Amygdala (tissue), 56 donors: ENCODE results near the gene SIGLEC7.
A peak's percentile ranks its signal among the peaks of the same experiment; 100 is the strongest.
"Not testable (repeated sequence)": the region's sequence is repeated elsewhere in the genome, so short reads cannot be mapped to it uniquely, and the experiment has no call there.

ENCODE experiments used
- DNase-seq, 56 donors: peaks; one replicate each; lab custom pipeline; 2025; lab: John Stamatoyannopoulos, UW

Gene SIGLEC7

DNA sequence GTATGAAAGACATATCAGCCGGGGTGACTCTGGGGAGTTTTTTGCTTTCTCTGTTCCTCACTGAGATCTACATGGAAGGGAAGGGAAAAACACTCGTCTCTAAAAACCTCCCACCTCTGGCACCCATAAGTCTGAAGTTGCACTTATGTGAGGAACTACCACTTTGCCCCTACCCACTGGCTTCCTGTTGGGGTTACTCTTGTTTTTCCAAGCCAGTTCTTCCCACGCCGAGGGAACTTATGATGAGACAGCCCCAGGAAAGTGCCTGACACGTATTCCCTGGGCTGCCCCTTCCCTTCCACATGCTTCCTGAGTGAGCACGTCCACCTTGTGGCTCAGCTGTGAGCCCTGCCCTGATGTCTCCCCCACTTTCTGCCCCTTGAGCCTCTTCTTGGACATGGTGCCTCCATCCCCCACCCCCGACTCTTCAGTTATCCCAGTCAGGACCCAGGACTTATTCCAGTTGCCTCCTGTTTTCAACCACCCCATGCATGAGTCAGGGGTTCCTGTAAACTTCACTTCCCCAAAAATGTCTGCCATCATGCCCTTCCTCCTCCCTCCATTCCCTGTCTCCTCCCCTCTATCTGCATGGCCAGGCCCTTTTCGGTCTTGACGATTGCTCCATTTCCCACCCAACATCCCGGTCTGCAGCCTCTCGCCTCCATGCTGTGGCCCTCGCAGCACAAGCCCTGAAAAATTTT, 5.1 kb upstream of the SIGLEC7 start:
- DNase-seq: peak in 2 of 56 donors; percentile 6 to 28

DNA sequence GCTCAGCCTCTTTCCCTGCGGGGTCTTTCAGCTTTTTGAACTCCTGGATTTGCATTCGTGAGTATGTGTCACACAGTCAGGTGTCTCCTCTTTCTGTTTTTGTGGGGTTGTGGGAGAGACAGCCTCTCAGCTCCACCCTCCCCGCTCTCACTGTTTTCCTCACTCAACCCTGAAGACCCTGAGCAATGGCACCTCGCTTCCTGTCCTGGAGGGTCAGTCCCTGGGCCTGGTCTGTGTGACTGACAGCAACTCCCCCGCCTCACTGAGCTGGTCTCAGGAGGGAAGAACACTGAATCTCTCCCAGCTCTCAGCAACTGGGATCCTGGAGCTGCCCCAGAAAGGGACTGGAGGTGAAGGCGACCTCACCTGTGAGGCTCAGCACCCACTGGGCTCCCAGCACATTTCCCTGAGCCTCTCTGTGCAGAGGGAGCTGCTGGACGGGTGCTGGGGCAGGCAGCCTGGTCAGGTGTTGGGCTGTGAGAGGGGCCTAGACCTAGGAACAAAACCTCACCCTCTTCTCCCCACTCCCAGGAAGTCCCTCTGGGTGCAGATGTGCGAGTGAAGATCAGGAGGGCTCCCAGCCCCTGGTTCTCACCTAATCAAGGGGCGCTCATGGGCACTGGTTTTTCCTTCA, 4.2 kb upstream of the SIGLEC7 start:
- no peak for DNase-seq

DNA sequence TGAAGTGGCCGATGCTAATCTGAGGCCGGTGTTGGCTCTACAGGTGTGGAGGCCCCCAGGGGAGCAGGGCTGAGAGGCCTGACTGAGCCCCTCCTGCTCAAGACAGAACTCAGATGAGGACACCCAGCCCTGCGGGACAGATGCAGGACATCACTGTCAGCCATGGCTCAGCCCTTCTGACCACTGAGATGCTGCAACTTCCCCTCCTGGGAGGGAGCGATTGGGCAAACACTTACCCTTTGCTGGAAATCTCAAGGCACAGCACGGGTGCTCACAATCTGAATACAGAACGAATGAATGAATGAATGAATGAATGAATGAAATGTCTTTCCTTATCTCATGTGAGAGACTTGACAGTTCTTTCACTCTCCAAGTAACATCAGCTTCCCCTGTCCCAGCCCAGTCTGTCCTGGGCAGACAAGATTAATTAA, 3.5 kb upstream of the SIGLEC7 start:
- DNase-seq: peak in 4 of 56 donors; percentile 6 to 21 (median 15)

DNA sequence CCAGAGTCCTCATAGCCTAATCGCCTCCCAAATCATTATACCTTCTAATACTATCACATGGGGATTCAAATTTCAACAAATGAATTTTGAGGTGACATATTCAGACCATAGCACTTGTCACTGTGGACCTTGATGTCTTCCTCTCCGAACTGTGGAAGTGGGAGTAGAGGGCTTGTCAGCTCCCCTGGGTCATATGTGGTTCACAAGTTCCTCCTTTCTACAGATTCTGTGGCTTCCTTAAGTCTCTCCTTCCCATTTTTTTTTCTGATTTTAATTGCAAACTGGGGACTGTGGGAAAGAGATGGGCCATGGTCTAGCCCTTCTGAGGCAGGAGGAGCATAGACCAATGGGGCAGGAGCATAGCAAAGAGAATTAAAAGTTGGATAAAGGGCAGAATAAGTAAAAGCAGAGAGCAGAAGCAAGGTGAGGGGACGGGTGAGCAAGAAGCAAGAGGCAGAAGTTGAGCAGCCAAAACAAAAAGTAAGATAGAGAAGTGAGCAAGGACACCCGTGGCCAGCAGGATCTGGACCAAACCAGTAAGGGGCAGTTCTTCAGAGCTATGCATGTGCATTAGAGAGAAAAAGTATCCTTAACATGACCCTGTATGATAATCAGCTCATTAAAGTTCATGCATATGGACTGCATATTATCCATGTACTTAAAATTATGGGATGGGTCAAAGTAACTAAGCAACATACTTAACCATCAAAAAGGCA, 2.6 kb upstream of the SIGLEC7 start:
- no peak for DNase-seq

DNA sequence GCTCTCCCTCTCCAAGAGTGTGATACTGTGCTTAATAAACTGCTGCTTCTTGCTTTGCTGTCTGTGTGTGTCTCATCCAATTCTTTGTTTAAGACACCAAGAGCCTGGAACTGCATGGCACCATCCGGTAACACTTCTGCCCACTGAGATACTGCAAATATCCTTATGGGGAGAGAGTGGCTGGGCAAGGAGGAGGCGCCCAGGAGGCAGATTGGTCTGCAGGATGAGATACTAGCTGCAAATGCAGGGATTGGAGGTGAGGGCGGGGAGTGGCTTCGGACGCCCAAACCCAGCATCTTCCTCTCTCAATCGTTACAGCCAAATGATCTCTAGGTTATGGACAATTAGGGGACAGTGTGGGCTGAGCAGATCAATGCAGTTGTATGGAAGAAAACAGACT, 1.7 kb upstream of the SIGLEC7 start:
- peak in 8 of 56 donors; percentile 8 to 34 (median 16) for DNase-seq

DNA sequence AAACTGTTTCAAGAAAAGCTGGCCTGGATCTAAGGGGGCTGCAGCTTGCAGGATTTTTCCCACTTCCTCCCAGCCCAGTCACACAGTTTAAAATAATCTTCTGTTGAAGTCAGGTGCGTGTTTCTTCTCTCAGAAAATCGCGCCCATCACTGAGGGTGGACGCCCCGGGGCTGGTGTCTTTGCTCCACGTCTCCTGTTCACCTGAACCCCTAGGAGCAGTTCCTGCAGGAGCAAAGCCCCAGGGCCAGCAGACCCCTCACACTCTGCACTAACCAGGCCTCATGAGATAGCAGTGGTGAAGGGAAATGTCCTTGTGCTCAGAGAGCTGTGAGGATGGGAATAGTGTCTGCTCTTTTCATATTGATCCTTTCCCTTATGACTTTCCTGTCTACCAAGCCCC, 920 bp upstream of the SIGLEC7 start:
- DNase-seq: no peak

DNA sequence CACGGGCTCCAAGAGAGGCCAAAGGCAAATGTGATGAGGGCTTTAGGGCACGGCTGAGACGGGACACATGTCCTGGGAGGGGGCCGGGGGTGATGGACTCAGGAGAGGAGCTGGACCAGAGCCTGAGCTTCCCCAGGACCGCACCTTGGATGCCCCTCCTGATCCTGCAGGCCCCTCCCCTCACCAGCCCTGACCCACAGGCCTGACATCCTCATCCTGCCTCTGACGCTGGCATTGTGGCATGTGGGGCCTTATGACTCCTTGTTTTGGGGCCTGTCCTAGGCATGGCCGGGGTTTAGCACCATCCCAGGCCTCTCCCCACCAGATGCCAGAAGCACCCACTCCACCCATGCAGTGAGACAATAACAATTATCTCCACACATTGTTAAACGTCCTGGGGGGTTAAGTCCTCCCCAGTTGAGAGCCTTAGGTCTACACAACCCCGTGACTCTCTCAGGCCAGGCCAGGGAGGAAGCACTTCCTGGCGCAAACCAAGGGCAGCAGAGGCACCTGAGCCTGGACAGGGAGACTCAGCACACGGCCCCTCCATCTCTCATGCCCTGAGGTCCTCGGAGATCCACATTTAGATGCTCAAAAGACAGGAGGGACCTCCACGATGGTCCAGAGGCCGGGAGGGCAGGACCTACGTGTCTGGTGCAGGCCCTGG, 841 bp downstream of the SIGLEC7 start:
- not testable (repeated sequence) for DNase-seq

DNA sequence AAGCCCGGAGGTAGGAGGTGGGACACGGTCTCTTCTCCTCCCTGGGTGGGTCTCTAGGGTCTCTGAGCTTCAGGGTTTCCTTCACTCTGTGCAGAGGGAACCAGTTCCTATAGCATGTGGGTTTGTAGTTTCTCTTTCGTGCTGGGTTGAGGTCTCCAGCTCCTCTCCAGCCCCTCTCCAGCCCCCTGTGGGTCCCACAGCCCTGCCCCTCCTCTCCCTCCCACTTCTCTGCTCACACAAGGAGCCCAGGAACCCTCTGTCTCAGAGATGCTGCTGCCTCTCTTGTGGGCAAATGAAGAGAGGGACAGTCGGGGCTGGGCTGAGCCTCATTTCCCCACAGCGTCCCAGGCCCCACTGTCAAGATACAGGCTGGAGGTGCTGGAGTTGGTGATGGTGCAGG, 1.4 kb downstream of the SIGLEC7 start:
- DNase-seq: no peak

DNA sequence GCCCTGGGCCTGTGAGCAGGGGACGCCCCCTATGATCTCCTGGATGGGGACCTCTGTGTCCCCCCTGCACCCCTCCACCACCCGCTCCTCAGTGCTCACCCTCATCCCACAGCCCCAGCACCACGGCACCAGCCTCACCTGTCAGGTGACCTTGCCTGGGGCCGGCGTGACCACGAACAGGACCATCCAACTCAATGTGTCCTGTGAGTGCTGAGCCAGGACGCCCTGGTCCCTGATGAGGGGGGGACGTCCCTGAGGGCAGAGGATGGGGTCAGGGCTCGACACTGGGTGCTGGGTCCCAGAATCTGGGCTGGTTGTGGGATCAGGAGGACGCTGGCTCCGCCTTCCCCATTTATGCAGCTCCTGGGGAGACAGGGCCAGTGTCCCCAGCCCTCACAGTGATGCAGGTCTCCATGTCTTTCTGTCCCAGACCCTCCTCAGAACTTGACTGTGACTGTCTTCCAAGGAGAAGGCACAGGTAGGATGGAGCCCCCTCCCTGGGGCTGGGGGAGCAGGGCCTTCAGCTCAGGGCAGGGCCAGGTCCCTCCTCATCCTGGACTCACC, 2.5 kb downstream of the SIGLEC7 start:
- DNase-seq: no peak

DNA sequence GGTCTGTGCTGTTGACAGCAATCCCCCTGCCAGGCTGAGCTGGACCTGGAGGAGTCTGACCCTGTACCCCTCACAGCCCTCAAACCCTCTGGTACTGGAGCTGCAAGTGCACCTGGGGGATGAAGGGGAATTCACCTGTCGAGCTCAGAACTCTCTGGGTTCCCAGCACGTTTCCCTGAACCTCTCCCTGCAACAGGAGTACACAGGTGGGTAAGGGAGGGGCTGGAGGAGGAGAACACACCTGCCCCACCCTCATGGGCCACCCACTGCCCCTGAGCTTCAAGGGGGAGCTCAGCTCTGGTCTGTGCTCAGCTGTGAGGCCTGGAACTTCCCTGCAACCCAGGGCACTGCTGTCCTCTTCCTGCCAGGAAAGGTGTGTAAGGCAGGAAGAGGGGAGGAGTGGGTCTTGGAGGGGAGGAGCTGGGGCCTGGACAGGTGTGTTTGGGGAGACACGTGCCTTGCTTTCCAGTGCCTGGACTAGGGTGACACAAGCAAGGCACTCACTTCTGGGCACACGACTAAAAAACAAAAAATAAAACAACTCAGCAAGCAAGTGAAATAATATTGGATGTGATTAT, 3.9 kb downstream of the SIGLEC7 start:
- DNase-seq: no peak

DNA sequence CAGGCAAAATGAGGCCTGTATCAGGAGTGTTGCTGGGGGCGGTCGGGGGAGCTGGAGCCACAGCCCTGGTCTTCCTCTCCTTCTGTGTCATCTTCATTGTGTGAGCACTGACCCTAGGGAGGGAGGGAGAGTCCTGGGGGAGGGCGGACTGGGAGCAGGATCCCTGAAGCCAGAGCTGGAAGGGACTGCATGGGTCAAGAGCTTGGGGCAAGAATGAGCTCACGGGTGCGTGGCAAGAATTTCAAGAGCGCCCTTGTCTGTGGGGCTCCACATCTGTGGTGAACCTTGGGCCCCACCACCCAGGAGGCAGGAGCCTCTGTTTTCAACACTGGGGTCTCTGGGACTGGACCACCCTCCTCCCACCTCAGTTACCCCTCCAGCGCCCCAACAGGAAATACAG, 4.7 kb downstream of the SIGLEC7 start:
- no peak for DNase-seq

DNA sequence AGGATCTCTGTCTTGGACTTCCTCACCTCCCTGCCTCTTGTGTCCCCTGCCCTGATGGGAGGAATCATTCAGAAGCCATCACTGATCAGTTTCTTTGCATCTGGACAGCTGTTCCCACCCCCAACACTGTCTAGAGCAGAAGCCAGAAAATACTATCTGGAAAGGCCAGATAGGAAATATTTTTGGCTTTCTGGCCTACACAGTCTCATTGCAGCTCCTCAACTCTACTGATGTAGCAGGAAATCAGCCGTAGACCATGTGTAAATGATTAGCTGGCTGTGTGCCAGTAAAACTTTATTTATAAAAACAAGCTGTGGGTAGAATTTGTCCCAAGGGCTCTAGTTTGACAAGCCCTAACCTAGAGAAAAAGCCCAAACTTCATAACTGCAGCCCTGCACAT, 5.6 kb downstream of the SIGLEC7 start:
- no peak for DNase-seq

DNA sequence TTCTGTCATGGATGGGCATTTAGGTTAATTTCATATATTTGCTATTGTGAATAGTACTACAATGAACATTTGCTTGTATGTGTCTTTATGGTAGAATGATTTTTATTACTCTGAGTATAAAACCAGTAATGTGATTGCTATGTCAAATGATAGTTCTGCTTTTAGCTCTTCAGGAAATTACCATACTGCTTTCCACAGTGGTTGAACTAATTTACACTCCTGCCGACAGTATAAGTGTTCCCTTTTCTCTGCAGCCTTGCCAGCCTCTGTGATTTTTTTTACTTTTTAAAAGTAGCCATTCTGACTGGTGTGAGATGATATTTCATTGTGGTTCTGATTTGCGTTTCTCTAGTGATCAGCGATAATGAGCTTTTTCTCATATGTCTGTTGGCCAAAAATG, 6.5 kb downstream of the SIGLEC7 start:
- DNase-seq: no peak

DNA sequence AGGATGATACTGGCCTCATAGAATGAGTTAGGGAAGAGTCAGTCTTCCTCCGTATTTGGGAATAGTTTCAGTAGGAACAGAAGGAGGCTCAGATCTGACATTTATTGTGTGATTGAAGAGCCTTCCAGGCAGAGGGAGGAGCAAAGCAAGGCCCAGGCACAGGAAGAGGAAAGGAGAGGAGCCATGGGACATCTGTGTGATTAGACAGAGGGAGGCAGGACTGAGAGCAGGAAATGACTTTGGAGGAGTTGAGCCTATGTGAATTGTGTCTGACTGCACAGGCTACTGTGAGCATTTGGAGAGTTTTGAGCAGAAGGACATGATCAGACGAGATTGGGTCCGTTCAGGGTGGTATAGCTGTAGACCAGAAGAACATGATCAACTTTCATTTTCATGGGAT, 8.5 kb downstream of the SIGLEC7 start:
- DNase-seq: no peak

DNA sequence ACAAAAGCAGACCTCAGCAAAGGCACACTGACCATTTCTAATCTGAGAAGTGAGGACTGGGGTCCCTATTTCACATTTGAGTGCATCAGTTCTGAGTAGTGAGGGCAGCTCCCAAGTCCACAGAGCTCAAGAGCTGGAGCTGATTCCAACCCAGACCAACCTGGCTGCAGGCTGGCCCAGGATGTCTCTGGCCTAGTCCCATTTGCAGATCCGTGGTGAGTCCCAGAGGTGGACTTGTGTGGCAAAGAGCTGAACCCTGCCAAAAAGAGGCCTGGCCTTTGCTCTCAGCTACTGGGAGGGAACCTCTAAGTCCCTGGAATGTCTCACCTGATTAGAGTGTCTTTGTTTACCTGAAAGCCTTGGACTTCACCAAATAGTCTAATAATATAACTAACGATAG, 14.6 kb downstream of the SIGLEC7 start:
- no peak for DNase-seq

DNA sequence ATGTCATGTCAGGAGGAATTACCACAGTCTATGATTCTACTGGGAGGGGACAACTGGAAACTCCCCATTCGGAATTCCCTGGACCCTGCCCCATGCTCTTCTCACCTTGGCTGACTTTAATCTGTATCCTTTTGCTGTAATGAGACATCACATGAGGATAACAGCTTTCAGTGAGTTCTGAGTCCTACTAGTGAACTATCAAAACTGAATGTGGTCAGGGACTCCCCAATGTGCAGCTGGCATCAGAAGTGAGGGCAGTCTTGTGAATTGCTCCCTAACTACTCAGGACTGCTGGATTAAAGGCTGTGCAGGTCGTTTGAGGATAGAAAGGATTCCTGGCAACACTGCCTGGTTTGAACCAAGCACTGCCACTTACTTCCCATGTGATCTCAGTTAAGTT, 15.2 kb downstream of the SIGLEC7 start:
- DNase-seq: no peak

DNA sequence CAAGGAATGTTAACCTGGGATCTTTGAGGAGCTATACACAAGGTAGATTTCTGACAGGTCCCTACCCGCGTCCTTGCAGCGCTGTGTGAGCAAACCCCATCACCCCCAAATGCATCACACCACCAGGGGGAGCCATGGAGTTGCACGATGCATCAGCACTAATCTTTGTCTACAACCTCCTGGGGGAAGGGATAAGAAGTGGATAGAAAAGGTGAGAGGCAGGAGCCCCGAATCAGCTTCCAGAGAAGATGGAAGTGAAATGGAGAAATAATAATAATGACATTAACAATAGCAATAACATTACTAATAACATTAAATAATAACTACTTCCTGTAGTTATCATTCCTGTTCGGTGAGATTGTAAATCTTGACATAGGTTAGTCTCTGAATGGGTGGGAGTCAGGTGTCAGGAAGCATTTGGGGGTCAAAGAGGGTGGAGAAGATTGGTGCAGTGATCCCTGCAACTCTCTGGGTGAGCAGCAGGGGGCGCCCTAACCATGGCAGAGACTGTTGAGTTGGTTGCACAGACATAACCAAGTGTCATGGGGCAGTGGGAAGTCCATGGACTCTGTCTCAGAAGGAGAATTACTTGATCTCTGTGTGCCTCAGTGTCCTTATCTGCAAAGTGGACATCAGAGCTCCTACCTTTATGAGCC, 16.5 kb downstream of the SIGLEC7 start:
- DNase-seq: peak in 7 of 56 donors; percentile 1 to 42 (median 10)

DNA sequence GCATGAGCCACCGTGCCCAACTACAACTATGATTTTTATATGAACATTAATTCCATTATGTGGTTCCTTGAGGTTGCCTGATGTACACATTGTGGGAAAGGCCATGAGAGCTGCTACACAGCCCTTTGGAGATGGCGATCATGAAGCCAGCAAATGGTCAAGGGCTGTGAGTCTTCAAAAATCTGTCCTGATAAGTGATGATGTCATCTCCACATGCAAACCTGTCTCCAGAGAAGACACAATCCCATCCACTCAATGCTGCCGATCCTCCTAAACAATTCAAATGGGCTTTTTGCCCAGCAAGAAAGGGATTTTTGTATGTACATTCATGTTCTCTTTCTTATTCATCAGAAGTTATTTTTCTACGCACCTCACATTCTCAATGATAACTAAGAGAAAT, 17.6 kb downstream of the SIGLEC7 start:
- no peak for DNase-seq

DNA sequence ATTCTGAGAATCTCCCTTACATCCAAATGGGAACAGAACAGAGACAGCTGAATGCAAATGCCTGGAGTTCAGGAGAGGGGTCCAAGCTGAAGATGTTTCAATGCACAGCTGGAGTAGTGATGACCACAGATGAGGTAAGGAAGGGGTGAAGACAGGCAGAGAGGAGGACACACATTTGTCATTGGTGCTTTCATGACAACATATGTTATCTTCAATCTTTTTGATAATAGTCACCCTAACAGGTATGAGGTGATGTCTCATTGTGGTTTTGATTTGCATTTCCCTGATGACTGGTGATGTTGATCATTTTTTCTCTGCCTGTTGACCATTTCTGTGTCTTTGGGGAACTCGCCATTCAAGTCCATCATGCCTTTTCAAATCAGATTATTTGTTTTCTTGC, 19.2 kb downstream of the SIGLEC7 start:
- no peak for DNase-seq
